OCI-LY1 (cell line): Measurements from ENCODE around the gene RNF13.

ENCODE experiments used
- EZH2 ChIP-seq: fragments of 200-600 bp; sonication (generic), shearing (Covaris generic); IDR thresholded peaks from 2 replicates; pipeline ENCODE4 v1.8.0; 2017; ENCODE audit warnings: borderline replicate concordance, mixed run types, mild to moderate bottlenecking, antibody characterized with exemption, low read length, moderate library complexity, mixed read lengths
- TF ChIP-seq, protein P1 (sequence below): fragments of 200-600 bp; sonication (generic), shearing (Covaris generic); IDR thresholded peaks from 2 replicates; pipeline ENCODE4 v1.5.1; 2017; ENCODE audit warnings: mild to moderate bottlenecking, antibody characterized with exemption, low read length, moderate library complexity, mixed read lengths

- TF ChIP-seq, protein P1, sequence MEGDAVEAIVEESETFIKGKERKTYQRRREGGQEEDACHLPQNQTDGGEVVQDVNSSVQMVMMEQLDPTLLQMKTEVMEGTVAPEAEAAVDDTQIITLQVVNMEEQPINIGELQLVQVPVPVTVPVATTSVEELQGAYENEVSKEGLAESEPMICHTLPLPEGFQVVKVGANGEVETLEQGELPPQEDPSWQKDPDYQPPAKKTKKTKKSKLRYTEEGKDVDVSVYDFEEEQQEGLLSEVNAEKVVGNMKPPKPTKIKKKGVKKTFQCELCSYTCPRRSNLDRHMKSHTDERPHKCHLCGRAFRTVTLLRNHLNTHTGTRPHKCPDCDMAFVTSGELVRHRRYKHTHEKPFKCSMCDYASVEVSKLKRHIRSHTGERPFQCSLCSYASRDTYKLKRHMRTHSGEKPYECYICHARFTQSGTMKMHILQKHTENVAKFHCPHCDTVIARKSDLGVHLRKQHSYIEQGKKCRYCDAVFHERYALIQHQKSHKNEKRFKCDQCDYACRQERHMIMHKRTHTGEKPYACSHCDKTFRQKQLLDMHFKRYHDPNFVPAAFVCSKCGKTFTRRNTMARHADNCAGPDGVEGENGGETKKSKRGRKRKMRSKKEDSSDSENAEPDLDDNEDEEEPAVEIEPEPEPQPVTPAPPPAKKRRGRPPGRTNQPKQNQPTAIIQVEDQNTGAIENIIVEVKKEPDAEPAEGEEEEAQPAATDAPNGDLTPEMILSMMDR: no peak
- no peak for TF ChIP-seq EZH2
Observed at GRCh38 chr3:149901770-149902169, 88.8 kb downstream of the RNF13 start.
